ENCODE measurements around the gene TRIO. TPM values are rescaled to one million over a fixed set of nuclear protein-coding genes. Genes with fewer than 3 reads are reported as not detected.

Gene TRIO
- total RNA-seq, 1 donor from 2014 or later = 71.6 TPM

DNA sequence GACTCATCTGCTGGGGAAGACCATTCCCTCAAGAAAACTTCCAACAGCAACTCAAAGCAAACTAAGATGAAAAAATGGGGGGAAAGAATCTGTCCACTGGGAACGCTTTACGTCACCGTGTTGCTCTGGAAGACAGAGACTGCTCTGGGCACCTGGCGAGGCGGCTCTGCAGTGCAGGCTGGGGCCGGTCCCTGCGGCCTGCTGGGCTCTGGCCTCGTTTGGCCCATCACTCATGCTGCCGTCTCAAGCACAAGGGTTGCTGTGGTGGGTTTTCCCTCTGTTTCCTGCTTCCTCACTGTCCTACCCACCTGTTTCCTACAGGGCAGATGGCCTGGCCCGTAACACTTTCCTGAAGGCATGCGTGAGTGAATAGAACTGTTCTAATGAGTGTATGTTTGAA lies 345.6 kb downstream of the TRIO start:
- Histone ChIP-seq H3K4me3 (ENCODE audit: low read depth, low read length) (no peak overlapping the region), H3K27me3 (ENCODE audit: control insufficient read depth, insufficient read depth, low read length) (no peaks in the 10 kb centered on the region), H3K36me3 (ENCODE audit: control insufficient read depth, insufficient read depth, low read length) (peaks cover 25% of the 10 kb centered on the region)
- DNase-seq (ENCODE audit: low read depth) = no peak
- FAIRE-seq = no peak
- TF ChIP-seq, protein P1, sequence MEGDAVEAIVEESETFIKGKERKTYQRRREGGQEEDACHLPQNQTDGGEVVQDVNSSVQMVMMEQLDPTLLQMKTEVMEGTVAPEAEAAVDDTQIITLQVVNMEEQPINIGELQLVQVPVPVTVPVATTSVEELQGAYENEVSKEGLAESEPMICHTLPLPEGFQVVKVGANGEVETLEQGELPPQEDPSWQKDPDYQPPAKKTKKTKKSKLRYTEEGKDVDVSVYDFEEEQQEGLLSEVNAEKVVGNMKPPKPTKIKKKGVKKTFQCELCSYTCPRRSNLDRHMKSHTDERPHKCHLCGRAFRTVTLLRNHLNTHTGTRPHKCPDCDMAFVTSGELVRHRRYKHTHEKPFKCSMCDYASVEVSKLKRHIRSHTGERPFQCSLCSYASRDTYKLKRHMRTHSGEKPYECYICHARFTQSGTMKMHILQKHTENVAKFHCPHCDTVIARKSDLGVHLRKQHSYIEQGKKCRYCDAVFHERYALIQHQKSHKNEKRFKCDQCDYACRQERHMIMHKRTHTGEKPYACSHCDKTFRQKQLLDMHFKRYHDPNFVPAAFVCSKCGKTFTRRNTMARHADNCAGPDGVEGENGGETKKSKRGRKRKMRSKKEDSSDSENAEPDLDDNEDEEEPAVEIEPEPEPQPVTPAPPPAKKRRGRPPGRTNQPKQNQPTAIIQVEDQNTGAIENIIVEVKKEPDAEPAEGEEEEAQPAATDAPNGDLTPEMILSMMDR (IDR thresholded peaks at IDR 0.05; ENCODE audit: insufficient read depth, low read length, severe bottlenecking) = no peak

DNA sequence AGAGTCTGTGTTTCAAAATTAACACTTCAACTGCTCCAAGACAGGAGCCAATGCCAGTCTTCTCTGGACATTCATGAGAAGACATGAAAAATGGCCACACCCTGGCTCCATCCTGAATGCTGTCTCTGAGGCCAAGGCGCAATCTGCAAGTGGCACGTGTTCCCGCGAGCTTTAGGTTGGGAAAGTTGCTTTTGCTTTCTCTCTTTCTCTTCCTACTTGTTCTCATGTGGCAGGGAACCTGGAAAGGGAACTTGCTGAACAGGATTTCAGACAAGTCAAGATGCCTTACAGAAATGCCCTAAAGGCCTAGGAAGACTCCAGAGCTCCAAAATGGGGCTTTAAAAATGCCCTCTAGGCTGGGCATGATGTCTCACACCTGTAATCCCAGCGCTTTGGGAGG lies 346.5 kb downstream of the TRIO start:
- no peak for FAIRE-seq
- DNase-seq (ENCODE audit: low read depth) = peak; percentile 20
- no peak overlapping the region for H3K4me3 ChIP-seq (ENCODE audit: low read depth, low read length)
- H3K36me3 ChIP-seq (ENCODE audit: control insufficient read depth, insufficient read depth, low read length) = peaks cover 26% of the 10 kb centered on the region
- TF ChIP-seq, protein P1 (IDR thresholded peaks at IDR 0.05; ENCODE audit: insufficient read depth, low read length, severe bottlenecking) = no peak
- H3K27me3 ChIP-seq (ENCODE audit: control insufficient read depth, insufficient read depth, low read length) = no peaks in the 10 kb centered on the region

DNA sequence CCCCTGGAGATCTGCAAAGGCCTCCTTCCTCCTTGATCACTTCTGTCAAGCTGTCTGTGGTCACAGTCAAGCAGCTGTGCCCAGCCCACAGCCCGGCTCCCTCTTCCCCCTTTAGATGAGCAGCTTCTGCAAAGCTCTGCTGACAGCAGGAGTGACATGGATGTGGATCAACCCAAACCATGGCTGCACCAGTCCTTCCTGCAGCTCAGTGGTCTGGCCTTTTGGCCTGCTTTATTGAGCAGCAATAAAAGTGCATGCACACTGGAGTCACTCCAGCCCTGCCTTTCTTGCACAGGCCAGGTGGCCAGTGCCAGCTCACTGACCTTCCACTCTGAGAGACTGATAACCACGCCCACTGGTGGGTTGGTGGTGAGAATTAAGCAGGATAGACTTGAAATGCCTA lies 347.2 kb downstream of the TRIO start:
- H3K36me3 ChIP-seq (ENCODE audit: control insufficient read depth, insufficient read depth, low read length) = peaks cover 25% of the 10 kb centered on the region
- no peak for FAIRE-seq
- no peak overlapping the region for H3K4me3 ChIP-seq (ENCODE audit: low read depth, low read length)
- no peaks in the 10 kb centered on the region for H3K27me3 ChIP-seq (ENCODE audit: control insufficient read depth, insufficient read depth, low read length)
- TF ChIP-seq, protein P1 (IDR thresholded peaks at IDR 0.05; ENCODE audit: insufficient read depth, low read length, severe bottlenecking) = no peak
- DNase-seq (ENCODE audit: low read depth) = no peak

DNA sequence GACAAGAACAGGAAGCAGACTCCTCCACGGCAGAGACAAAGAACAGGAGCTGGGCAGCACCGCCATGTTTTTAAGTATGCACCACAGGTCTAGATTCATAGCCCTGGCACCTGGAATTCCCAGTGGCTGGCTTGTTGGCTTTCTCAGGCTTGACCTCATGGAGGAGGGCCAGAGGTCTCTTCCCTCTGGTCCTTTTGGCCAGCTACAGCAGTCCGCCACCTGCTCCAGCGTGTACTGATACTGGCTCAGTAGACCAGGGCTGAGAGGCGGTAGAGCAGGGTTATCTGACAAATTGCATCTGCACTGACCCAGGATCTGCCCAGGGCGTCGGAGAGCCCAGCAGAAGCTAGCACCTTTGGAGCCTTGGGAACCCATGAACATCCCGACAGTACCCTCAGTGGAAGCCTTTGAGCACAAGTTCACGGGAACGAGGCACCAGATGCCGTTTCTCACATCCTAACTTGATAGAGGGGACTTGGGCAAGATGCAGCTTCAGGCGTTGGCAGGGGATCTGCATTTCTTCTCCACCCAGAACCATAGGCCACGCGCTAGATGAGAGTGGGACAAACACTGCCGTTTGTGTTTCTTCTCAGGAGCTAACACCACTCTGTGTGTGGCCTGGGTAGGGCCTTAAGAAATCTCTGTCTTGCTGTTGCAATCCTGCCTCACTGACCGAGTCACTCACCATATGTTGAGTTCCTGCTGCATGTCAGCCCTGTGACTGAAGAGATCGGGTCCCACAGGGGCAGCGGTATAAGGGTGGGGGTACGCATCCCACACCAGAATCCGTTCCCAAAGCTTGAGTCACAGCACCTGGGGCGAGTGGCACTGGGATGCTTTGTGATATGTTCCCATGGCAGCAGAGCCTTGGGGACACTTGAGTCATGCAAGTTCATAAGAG lies 348.1 kb downstream of the TRIO start:
- DNase-seq (ENCODE audit: low read depth) = no peak
- H3K27me3 ChIP-seq (ENCODE audit: control insufficient read depth, insufficient read depth, low read length) = no peaks in the 10 kb centered on the region
- no peak for FAIRE-seq
- no peak overlapping the region for H3K4me3 ChIP-seq (ENCODE audit: low read depth, low read length)
- H3K36me3 ChIP-seq (ENCODE audit: control insufficient read depth, insufficient read depth, low read length) = peaks cover 24% of the 10 kb centered on the region
- TF ChIP-seq, protein P1 (IDR thresholded peaks at IDR 0.05; ENCODE audit: insufficient read depth, low read length, severe bottlenecking) = no peak

DNA sequence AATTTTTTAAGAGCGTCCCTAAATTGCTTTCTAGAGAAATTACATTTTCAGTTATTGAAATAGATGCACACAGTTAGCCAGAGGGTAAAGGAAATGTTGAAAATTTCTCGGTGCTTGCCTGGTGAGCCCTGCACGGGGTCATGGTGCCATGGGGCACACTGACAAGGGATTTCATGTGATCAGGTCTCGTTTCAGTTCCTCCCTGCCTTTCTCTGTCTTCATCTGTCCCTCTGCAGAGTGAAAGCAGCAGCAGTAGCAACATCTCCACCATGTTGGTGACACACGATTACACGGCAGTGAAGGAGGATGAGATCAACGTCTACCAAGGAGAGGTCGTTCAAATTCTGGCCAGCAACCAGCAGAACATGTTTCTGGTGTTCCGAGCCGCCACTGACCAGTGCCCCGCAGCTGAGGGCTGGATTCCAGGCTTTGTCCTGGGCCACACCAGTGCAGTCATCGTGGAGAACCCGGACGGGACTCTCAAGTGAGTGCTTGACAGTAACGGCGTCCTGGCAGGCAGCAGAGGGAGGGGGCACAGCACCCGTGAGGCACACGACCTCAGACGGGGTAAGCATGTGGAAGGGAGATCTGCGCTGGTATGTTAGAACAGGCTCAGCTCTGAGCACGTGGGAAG lies 349.3 kb downstream of the TRIO start:
- FAIRE-seq = no peak
- no peak for DNase-seq (ENCODE audit: low read depth)
- TF ChIP-seq, protein P1 (IDR thresholded peaks at IDR 0.05; ENCODE audit: insufficient read depth, low read length, severe bottlenecking) = no peak
- peaks cover 27% of the 10 kb centered on the region for H3K36me3 ChIP-seq (ENCODE audit: control insufficient read depth, insufficient read depth, low read length)
- H3K4me3 ChIP-seq (ENCODE audit: low read depth, low read length) = no peak overlapping the region
- no peaks in the 10 kb centered on the region for H3K27me3 ChIP-seq (ENCODE audit: control insufficient read depth, insufficient read depth, low read length)
